Hepatocyte (in vitro differentiated cells): Measurements from ENCODE around the gene KCTD13.

Source experiments
- CTCF ChIP-seq: fragments of 200-600 bp; sonication (generic); IDR thresholded peaks from 2 replicates; pipeline ENCODE4 v1.5.1; 2016; ENCODE audit warnings: antibody characterized with exemption, mild to moderate bottlenecking; ENCODE audit not compliant: poor library complexity
- EZH2phosphoT487 ChIP-seq: fragments of 200-600 bp; sonication (generic); IDR thresholded peaks from one replicate; pipeline ENCODE4 v1.6.1; 2018; ENCODE audit warnings: antibody characterized with exemption, mild to moderate bottlenecking, low read depth, moderate library complexity; ENCODE audit not compliant: unreplicated experiment, severe bottlenecking

DNA sequence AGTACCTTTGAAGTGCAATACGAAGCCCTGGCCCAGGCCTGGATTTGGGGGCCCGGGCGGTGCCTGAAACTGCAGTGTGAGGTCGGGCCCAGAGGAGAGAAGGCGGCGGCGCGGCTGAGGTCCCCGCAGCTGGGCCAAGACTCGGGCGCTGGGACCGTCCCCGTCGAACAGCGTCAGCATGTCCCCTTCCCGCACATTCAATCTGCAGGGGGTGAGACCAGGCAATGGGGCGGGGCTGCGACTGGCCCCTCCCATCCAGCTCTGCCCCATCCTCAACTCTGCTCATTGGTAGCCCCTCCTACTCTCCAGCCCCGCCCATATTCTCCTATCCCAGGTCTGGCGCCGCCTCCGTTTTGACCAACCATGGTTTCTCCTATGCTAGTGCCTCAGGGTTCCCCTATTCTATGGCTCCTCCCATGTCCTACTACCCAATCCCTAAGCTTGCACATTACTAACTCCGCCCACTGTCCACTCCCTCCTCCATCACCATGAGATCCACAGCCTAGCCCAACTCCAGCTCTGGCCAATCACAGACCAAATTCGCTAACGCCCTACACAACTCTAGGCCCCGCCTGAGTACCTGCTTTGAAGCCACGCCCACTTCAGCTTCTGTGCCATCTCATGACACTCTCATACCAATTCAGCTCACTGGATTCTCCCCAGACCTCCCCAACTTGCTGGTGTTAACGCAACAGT, 48.6 kb downstream of the KCTD13 start:
- TF ChIP-seq CTCF (no peak), EZH2phosphoT487 (no peak)
